Osteocyte (in vitro differentiated cells): Measurements from ENCODE around the gene PRRG4. TPM values are rescaled to one million over a fixed set of nuclear protein-coding genes. Genes with fewer than 3 reads are reported as not detected.

Experiments used
- DNase-seq: peaks from one replicate; pipeline ENCODE4 v3.0.0; 2021; ENCODE audit warnings: mixed read lengths; ENCODE audit not compliant: unreplicated experiment; ENCODE audit errors: extremely low spot score
- H3K27ac Mint-ChIP-seq: one replicate; pipeline ENCODE4 v1.8.0; 2021; ENCODE audit warnings: mild to moderate bottlenecking, mixed read lengths; ENCODE audit not compliant: unreplicated experiment
- H3K27me3 Mint-ChIP-seq: one replicate; pipeline ENCODE4 v1.8.0; 2021; ENCODE audit warnings: mixed read lengths; ENCODE audit not compliant: unreplicated experiment
- H3K36me3 Mint-ChIP-seq: one replicate; pipeline ENCODE4 v1.8.0; 2021; ENCODE audit warnings: mixed read lengths; ENCODE audit not compliant: unreplicated experiment
- H3K4me1 Mint-ChIP-seq: one replicate; pipeline ENCODE4 v1.8.0; 2021; ENCODE audit warnings: mixed read lengths; ENCODE audit not compliant: unreplicated experiment
- H3K4me3 Mint-ChIP-seq: one replicate; pipeline ENCODE4 v1.8.0; 2021; ENCODE audit warnings: mild to moderate bottlenecking, moderate library complexity, mixed read lengths; ENCODE audit not compliant: unreplicated experiment
- H3K9me3 Mint-ChIP-seq: one replicate; pipeline ENCODE4 v1.8.0; 2021; ENCODE audit warnings: mixed read lengths; ENCODE audit not compliant: unreplicated experiment
- total RNA-seq: library from RNA; stranded (reverse); gene quantifications from 2 replicates; pipeline ENCODE4 v1.2.1, GENCODE V29; 2021
- TF ChIP-seq, protein P1 (sequence below): fragments of 200-600 bp; sonication (generic); IDR thresholded peaks from 2 replicates; pipeline ENCODE4 v1.5.0; 2021; ENCODE audit warnings: antibody characterized with exemption, mild to moderate bottlenecking, moderate library complexity

Gene PRRG4
- total RNA-seq, 1 donor from 2014 or later: not detected

DNA sequence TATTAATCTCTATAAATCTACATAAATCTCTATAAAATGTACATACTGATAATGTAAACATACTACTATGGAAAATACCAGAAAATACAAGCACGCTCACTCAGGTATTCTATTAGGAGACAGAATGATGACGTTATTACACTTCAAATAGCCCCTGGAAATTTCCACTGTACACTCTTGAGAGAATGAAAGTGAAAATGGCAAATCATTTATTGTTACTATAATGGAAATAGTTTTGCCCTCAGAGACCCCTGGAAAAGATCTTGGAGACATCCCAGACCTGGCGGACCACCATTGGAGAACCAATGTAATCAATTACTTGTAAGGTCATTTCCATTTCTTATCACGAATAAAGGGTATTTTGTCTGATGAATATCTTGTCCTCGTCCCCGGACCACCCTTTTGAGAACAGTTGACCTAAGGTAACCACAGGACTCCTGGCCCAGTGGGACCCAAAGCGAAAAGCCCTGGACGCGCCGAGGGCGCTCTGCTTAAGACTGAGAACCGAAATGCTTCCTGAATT lies 509 bp upstream of the PRRG4 start:
- peak overlapping the region; percentile 47 for H3K27ac Mint-ChIP-seq
- H3K27me3 Mint-ChIP-seq: peaks cover 58% of the 10 kb centered on the region
- no peak for DNase-seq
- no peaks in the 10 kb centered on the region for H3K9me3 Mint-ChIP-seq
- TF ChIP-seq, protein P1, sequence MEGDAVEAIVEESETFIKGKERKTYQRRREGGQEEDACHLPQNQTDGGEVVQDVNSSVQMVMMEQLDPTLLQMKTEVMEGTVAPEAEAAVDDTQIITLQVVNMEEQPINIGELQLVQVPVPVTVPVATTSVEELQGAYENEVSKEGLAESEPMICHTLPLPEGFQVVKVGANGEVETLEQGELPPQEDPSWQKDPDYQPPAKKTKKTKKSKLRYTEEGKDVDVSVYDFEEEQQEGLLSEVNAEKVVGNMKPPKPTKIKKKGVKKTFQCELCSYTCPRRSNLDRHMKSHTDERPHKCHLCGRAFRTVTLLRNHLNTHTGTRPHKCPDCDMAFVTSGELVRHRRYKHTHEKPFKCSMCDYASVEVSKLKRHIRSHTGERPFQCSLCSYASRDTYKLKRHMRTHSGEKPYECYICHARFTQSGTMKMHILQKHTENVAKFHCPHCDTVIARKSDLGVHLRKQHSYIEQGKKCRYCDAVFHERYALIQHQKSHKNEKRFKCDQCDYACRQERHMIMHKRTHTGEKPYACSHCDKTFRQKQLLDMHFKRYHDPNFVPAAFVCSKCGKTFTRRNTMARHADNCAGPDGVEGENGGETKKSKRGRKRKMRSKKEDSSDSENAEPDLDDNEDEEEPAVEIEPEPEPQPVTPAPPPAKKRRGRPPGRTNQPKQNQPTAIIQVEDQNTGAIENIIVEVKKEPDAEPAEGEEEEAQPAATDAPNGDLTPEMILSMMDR: no peak
- H3K4me3 Mint-ChIP-seq: peak overlapping the region; percentile 81
- H3K4me1 Mint-ChIP-seq: peaks cover 7% of the 10 kb centered on the region
- no peaks in the 10 kb centered on the region for H3K36me3 Mint-ChIP-seq

GRCh38 chr11:32830413-32830738 lies 649 bp downstream of the PRRG4 start:
- Mint-ChIP-seq H3K27ac (no peak overlapping the region), H3K27me3 (peaks cover 66% of the 10 kb centered on the region), H3K4me3 (peak overlapping the region; percentile 60), H3K4me1 (peaks cover 7% of the 10 kb centered on the region), H3K36me3 (no peaks in the 10 kb centered on the region), H3K9me3 (no peaks in the 10 kb centered on the region)
- no peak for DNase-seq
- TF ChIP-seq, protein P1: no peak

DNA sequence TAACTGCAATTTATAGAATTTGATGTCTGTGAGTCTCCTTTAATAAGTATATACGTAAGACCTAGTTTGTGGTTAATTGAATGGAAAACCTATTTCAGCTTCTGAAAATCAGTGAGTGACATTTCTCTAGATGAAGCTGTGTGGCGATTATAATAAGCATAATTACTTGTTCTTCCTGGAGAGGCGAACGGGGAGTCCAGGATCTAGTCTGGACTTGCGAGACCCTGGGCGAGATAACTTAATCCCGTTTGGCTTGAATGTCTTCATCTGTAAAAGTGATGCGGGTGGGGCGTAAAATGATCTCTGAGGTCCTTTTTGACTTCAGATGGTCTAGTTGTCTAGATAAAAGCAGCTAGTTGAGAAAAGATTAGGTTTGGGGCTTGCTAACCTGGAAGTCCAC lies 1.1 kb downstream of the PRRG4 start:
- H3K9me3 Mint-ChIP-seq: no peaks in the 10 kb centered on the region
- H3K27me3 Mint-ChIP-seq: peaks cover 67% of the 10 kb centered on the region
- H3K4me3 Mint-ChIP-seq: peak overlapping the region; percentile 60
- TF ChIP-seq, protein P1: no peak
- H3K36me3 Mint-ChIP-seq: no peaks in the 10 kb centered on the region
- peaks cover 7% of the 10 kb centered on the region for H3K4me1 Mint-ChIP-seq
- no peak for DNase-seq
- H3K27ac Mint-ChIP-seq: no peak overlapping the region

DNA sequence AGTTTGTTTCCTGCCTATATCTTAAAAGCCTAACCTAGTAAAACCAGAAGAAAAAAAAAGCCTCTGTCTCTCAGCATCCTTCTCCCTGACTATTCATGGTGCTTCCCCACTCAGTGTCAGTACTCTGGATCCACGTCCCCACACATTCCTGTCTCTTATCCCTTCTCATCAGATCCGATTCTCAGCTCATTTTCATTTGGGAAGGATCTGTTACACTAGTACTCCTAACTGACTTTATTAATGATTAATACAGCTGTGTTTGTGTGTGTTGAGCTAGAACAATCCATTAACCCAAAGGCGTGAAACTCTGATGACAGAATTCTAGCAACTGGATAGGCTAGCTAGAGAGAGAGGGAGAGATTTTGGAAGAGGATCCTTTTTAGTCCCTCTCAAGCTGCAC lies 1.5 kb downstream of the PRRG4 start:
- Mint-ChIP-seq H3K27me3 (peaks cover 67% of the 10 kb centered on the region), H3K27ac (no peak overlapping the region), H3K9me3 (no peaks in the 10 kb centered on the region), H3K4me3 (no peak overlapping the region), H3K4me1 (peaks cover 7% of the 10 kb centered on the region), H3K36me3 (no peaks in the 10 kb centered on the region)
- DNase-seq: no peak
- TF ChIP-seq, protein P1: no peak

GRCh38 chr11:32833921-32834320 lies 4.2 kb downstream of the PRRG4 start:
- H3K9me3 Mint-ChIP-seq: no peaks in the 10 kb centered on the region
- H3K36me3 Mint-ChIP-seq: no peaks in the 10 kb centered on the region
- peaks cover 74% of the 10 kb centered on the region for H3K27me3 Mint-ChIP-seq
- H3K27ac Mint-ChIP-seq: no peak overlapping the region
- TF ChIP-seq, protein P1: no peak
- H3K4me3 Mint-ChIP-seq: no peak overlapping the region
- H3K4me1 Mint-ChIP-seq: peaks cover 7% of the 10 kb centered on the region
- no peak for DNase-seq
